IPS-20b (cell line): Measurements from ENCODE around the gene ZNF684.

Source experiments
- H3K27ac ChIP-seq: one replicate; pipeline ENCODE4 v1.5.1; 2013; ENCODE audit warnings: low read length
- H3K27me3 ChIP-seq: 2 replicates; pipeline ENCODE4 v1.6.1; 2013; ENCODE audit warnings: mild to moderate bottlenecking, low read length, inconsistent platforms; ENCODE audit not compliant: insufficient read depth
- H3K36me3 ChIP-seq: 2 replicates; pipeline ENCODE4 v1.6.1; 2013; ENCODE audit warnings: low read depth, mild to moderate bottlenecking, inconsistent platforms, low read length, moderate library complexity; ENCODE audit not compliant: insufficient read depth
- H3K4me1 ChIP-seq: 2 replicates; pipeline ENCODE4 v1.6.1; 2013; ENCODE audit warnings: mild to moderate bottlenecking, control low read depth, inconsistent platforms, low read length, moderate library complexity; ENCODE audit not compliant: insufficient read depth
- H3K4me3 ChIP-seq: 2 replicates; pipeline ENCODE4 v1.5.1; 2013; ENCODE audit warnings: mild to moderate bottlenecking, low read length, inconsistent platforms
- H3K9ac ChIP-seq: 2 replicates; pipeline ENCODE4 v1.6.1; 2013; ENCODE audit warnings: low read depth, mild to moderate bottlenecking, inconsistent platforms, low read length, moderate library complexity
- H3K9me3 ChIP-seq: 2 replicates; pipeline ENCODE4 v1.6.1; 2013; ENCODE audit warnings: mild to moderate bottlenecking, low read depth, low read length, inconsistent platforms; ENCODE audit not compliant: insufficient read depth

Gene ZNF684

GRCh38 chr1:40575336-40575735 lies 43.9 kb downstream of the ZNF684 start:
- no peaks in the 10 kb centered on the region for H3K4me1 ChIP-seq
- no peak overlapping the region for H3K27ac ChIP-seq
- H3K9ac ChIP-seq: no peak overlapping the region
- H3K27me3 ChIP-seq: no peaks in the 10 kb centered on the region
- no peak overlapping the region for H3K4me3 ChIP-seq
- H3K36me3 ChIP-seq: no peaks in the 10 kb centered on the region
- H3K9me3 ChIP-seq: no peaks in the 10 kb centered on the region

- no peaks in the 10 kb centered on the region for H3K9me3 ChIP-seq
- no peaks in the 10 kb centered on the region for H3K36me3 ChIP-seq
- no peak overlapping the region for H3K27ac ChIP-seq
- H3K4me1 ChIP-seq: no peaks in the 10 kb centered on the region
- no peaks in the 10 kb centered on the region for H3K27me3 ChIP-seq
- no peak overlapping the region for H3K4me3 ChIP-seq
- H3K9ac ChIP-seq: no peak overlapping the region
These were observed 50.7 kb downstream of the ZNF684 start for GRCh38 chr1:40582116-40582515.

- H3K27me3 ChIP-seq: no peaks in the 10 kb centered on the region
- no peaks in the 10 kb centered on the region for H3K4me1 ChIP-seq
- H3K9me3 ChIP-seq: no peaks in the 10 kb centered on the region
- H3K36me3 ChIP-seq: no peaks in the 10 kb centered on the region
- H3K27ac ChIP-seq: no peak overlapping the region
- H3K4me3 ChIP-seq: no peak overlapping the region
- H3K9ac ChIP-seq: no peak overlapping the region
These were observed 52.5 kb downstream of the ZNF684 start for GRCh38 chr1:40583980-40584379.

GRCh38 chr1:40588586-40588985 lies 57.1 kb downstream of the ZNF684 start:
- H3K9me3 ChIP-seq: no peaks in the 10 kb centered on the region; the same call in 1 of the 2 replicates
- no peak overlapping the region for H3K9ac ChIP-seq
- H3K4me3 ChIP-seq: no peak overlapping the region
- no peaks in the 10 kb centered on the region for H3K4me1 ChIP-seq
- H3K27me3 ChIP-seq: no peaks in the 10 kb centered on the region
- H3K27ac ChIP-seq: no peak overlapping the region
- H3K36me3 ChIP-seq: no peaks in the 10 kb centered on the region

GRCh38 chr1:40592107-40592803 lies 60.8 kb downstream of the ZNF684 start:
- Histone ChIP-seq H3K27me3 (no peaks in the 10 kb centered on the region), H3K36me3 (no peaks in the 10 kb centered on the region)

GRCh38 chr1:40593449-40594186 lies 62.2 kb downstream of the ZNF684 start:
- Histone ChIP-seq H3K36me3 (no peaks in the 10 kb centered on the region), H3K4me3 (no peak overlapping the region)

More at GRCh38 chr1:40592107-40592803, 60.8 kb downstream of the ZNF684 start:
- H3K9ac ChIP-seq: no peak overlapping the region
- H3K27ac ChIP-seq: no peak overlapping the region
- no peaks in the 10 kb centered on the region for H3K4me1 ChIP-seq
- no peak overlapping the region for H3K4me3 ChIP-seq
- peaks cover 7% of the 10 kb centered on the region; the same call in 1 of the 2 replicates for H3K9me3 ChIP-seq

GRCh38 chr1:40594187-40594531 lies 62.7 kb downstream of the ZNF684 start:
- no peak overlapping the region for H3K9ac ChIP-seq
- no peaks in the 10 kb centered on the region for H3K27me3 ChIP-seq
- peaks cover 7% of the 10 kb centered on the region for H3K9me3 ChIP-seq
- no peaks in the 10 kb centered on the region for H3K36me3 ChIP-seq
- no peak overlapping the region for H3K27ac ChIP-seq
- no peaks in the 10 kb centered on the region for H3K4me1 ChIP-seq
- no peak overlapping the region for H3K4me3 ChIP-seq

More at GRCh38 chr1:40593449-40594186, 62.2 kb downstream of the ZNF684 start:
- H3K9ac ChIP-seq: no peak overlapping the region
- H3K4me1 ChIP-seq: no peaks in the 10 kb centered on the region
- peaks cover 7% of the 10 kb centered on the region for H3K9me3 ChIP-seq
- H3K27me3 ChIP-seq: no peaks in the 10 kb centered on the region
- no peak overlapping the region for H3K27ac ChIP-seq

- Histone ChIP-seq H3K9ac (no peak overlapping the region), H3K4me1 (no peaks in the 10 kb centered on the region), H3K27me3 (no peaks in the 10 kb centered on the region), H3K4me3 (no peak overlapping the region), H3K36me3 (no peaks in the 10 kb centered on the region), H3K9me3 (peaks cover 7% of the 10 kb centered on the region), H3K27ac (no peak overlapping the region)
These were observed 64.2 kb downstream of the ZNF684 start for GRCh38 chr1:40595623-40596022.
